WTC11 (cell line): ENCODE measurements around the gene FOXF2. TPM values are rescaled to one million over a fixed set of nuclear protein-coding genes. Genes with fewer than 3 reads are reported as not detected.

ENCODE experiments used
- ATAC-seq: fragments of 200-7000 bp; cut with Tn5 transposase; 2 replicates; pipeline ENCODE4 v1.10.0; 2021; ENCODE audit warnings: mild to moderate bottlenecking, moderate library complexity
- CTCF ChIA-PET: fragments of 300-600 bp; sonication (Branson Sonifier 250); formaldehyde crosslinking; loops from one replicate; lab custom pipeline; 2021; ENCODE audit warnings: antibody characterized with exemption; lab: Charles Lee
- POLR2A ChIA-PET: fragments of 350-600 bp; sonication (Branson Sonifier 250); formaldehyde crosslinking; loops from one replicate; lab custom pipeline; 2021; ENCODE audit warnings: antibody characterized with exemption; lab: Charles Lee
- DNase-seq: peaks from one replicate; pipeline ENCODE4 v3.0.0; 2021; ENCODE audit warnings: low spot score
- H3K27ac Mint-ChIP-seq: 2 replicates; pipeline ENCODE4 v1.8.0; 2021; ENCODE audit warnings: mixed read lengths
- H3K27me3 Mint-ChIP-seq: 2 replicates; pipeline ENCODE4 v1.8.0; 2021; ENCODE audit warnings: low read depth, mild to moderate bottlenecking, moderate library complexity, mixed read lengths
- H3K36me3 Mint-ChIP-seq: 2 replicates; pipeline ENCODE4 v1.8.0; 2021; ENCODE audit warnings: mixed read lengths
- H3K4me1 Mint-ChIP-seq: 2 replicates; pipeline ENCODE4 v1.8.0; 2022; ENCODE audit warnings: mixed read lengths
- H3K4me3 Mint-ChIP-seq: 2 replicates; pipeline ENCODE4 v1.8.0; 2021; ENCODE audit warnings: mild to moderate bottlenecking, moderate library complexity, mixed read lengths
- H3K9me3 Mint-ChIP-seq: 2 replicates; pipeline ENCODE4 v1.8.0; 2021; ENCODE audit warnings: mixed read lengths
- ATF2 ChIP-seq: sonication (generic); formaldehyde crosslinking; IDR thresholded peaks from 2 replicates; pipeline ENCODE4 v1.8.1; 2022; ENCODE audit warnings: low read depth, missing genetic modification reagents, borderline replicate concordance
- ELF4 ChIP-seq: sonication (generic); formaldehyde crosslinking; IDR thresholded peaks from 2 replicates; pipeline ENCODE4 v1.8.1; 2022; ENCODE audit warnings: low read depth, mild to moderate bottlenecking, moderate library complexity, missing genetic modification reagents
- IRF2 ChIP-seq: sonication (generic); formaldehyde crosslinking; IDR thresholded peaks from 2 replicates; pipeline ENCODE4 v1.8.0; 2022; ENCODE audit warnings: low read depth, missing genetic modification reagents, borderline replicate concordance
- MYBL2 ChIP-seq: sonication (generic); formaldehyde crosslinking; IDR thresholded peaks from 2 replicates; pipeline ENCODE4 v1.8.1; 2023; ENCODE audit warnings: mild to moderate bottlenecking, moderate library complexity, missing genetic modification reagents
- PRDM15 ChIP-seq: sonication (generic); formaldehyde crosslinking; IDR thresholded peaks from 2 replicates; pipeline ENCODE4 v1.8.0; 2022; ENCODE audit warnings: missing genetic modification reagents
- PRRX2 ChIP-seq: fragments of 250-450 bp; sonication (Bioruptor Pico); IDR thresholded peaks from 2 replicates; pipeline ENCODE4 v1.8.0; 2021; ENCODE audit warnings: mild to moderate bottlenecking
- ZBTB21 ChIP-seq: sonication (generic); formaldehyde crosslinking; IDR thresholded peaks from 2 replicates; pipeline ENCODE4 v1.8.1; 2023; ENCODE audit warnings: mild to moderate bottlenecking, missing genetic modification reagents, borderline replicate concordance
- ZNF121 ChIP-seq: sonication (generic); formaldehyde crosslinking; IDR thresholded peaks from 2 replicates; pipeline ENCODE4 v1.8.0; 2023; ENCODE audit warnings: missing genetic modification reagents
- total RNA-seq: library from RNA; stranded (reverse); gene quantifications from 3 replicates; pipeline ENCODE4 v1.2.3, GENCODE V29; 2021
- TF ChIP-seq, protein P1 (sequence below): fragments of 250-450 bp; sonication (Bioruptor Pico); IDR thresholded peaks from 2 replicates; pipeline ENCODE4 v1.9.0; 2021; ENCODE audit warnings: mild to moderate bottlenecking, borderline replicate concordance
- TF ChIP-seq, protein P2 (sequence below): sonication (generic); formaldehyde crosslinking; IDR thresholded peaks from 2 replicates; pipeline ENCODE4 v1.8.1; 2023; ENCODE audit warnings: mild to moderate bottlenecking, moderate library complexity, missing genetic modification reagents
- TF ChIP-seq, protein P3 (sequence below): sonication (generic); formaldehyde crosslinking; IDR thresholded peaks from 2 replicates; pipeline ENCODE4 v1.8.0; 2022; ENCODE audit warnings: mild to moderate bottlenecking, missing genetic modification reagents
- TF ChIP-seq, protein P4 (sequence below): sonication (generic); formaldehyde crosslinking; IDR thresholded peaks from 2 replicates; pipeline ENCODE4 v1.8.1; 2022; ENCODE audit warnings: mild to moderate bottlenecking, missing genetic modification reagents, moderate library complexity, borderline replicate concordance

The FOXF2 gene
- total RNA-seq, 1 experiment from 2014 or later, result 0.11 TPM

DNA sequence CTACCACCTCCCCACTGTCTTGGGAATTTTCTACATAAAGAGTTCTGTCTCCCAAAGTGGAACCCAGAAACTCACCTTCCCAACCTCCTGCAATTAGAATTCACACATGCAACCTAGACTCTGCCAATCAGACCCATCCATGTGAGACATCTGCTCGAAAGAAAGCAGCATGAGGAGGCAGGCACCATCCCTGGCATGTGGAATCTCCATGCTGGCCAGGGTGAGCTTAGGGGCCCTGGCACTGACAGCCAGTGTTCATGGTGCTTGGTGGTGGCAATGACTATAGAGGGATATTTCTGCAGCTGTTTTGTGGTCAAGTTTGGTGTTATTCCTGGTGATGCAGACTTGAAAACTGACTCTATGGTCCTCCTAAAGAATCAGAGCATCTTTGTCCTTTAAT, 17.4 kb upstream of the FOXF2 start (continued):
- TF ChIP-seq ZNF121, result no peak
- TF ChIP-seq, protein P1, sequence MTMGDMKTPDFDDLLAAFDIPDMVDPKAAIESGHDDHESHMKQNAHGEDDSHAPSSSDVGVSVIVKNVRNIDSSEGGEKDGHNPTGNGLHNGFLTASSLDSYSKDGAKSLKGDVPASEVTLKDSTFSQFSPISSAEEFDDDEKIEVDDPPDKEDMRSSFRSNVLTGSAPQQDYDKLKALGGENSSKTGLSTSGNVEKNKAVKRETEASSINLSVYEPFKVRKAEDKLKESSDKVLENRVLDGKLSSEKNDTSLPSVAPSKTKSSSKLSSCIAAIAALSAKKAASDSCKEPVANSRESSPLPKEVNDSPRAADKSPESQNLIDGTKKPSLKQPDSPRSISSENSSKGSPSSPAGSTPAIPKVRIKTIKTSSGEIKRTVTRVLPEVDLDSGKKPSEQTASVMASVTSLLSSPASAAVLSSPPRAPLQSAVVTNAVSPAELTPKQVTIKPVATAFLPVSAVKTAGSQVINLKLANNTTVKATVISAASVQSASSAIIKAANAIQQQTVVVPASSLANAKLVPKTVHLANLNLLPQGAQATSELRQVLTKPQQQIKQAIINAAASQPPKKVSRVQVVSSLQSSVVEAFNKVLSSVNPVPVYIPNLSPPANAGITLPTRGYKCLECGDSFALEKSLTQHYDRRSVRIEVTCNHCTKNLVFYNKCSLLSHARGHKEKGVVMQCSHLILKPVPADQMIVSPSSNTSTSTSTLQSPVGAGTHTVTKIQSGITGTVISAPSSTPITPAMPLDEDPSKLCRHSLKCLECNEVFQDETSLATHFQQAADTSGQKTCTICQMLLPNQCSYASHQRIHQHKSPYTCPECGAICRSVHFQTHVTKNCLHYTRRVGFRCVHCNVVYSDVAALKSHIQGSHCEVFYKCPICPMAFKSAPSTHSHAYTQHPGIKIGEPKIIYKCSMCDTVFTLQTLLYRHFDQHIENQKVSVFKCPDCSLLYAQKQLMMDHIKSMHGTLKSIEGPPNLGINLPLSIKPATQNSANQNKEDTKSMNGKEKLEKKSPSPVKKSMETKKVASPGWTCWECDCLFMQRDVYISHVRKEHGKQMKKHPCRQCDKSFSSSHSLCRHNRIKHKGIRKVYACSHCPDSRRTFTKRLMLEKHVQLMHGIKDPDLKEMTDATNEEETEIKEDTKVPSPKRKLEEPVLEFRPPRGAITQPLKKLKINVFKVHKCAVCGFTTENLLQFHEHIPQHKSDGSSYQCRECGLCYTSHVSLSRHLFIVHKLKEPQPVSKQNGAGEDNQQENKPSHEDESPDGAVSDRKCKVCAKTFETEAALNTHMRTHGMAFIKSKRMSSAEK (CRISPR knock-in tag), result no peak

DNA sequence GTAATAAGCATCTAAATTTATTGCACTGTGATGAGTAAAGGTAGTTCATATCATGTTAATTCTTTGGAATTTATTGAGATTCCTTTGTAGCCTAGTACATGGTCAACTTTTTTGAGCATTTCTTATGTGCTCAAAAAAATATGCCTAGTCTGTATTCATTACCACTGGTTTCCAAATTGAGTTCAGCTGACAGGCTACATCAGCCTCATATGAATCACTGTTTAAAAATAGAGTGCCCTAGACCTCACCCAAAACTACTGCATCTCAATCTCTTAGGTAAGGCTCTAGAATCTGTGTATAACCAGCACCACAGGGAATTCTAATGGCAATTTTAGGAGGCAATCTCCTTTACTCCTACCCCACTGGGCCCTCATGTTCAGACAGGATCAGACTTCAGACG, 16.7 kb upstream of the FOXF2 start:
- TF ChIP-seq PRDM15 (CRISPR knock-in tag) (no peak), ELF4 (no peak), ZBTB21 (CRISPR knock-in tag) (no peak), MYBL2 (no peak), ATF2 (CRISPR knock-in tag) (no peak), IRF2 (CRISPR knock-in tag) (no peak), PRRX2 (CRISPR knock-in tag) (no peak)
- TF ChIP-seq, protein P2, sequence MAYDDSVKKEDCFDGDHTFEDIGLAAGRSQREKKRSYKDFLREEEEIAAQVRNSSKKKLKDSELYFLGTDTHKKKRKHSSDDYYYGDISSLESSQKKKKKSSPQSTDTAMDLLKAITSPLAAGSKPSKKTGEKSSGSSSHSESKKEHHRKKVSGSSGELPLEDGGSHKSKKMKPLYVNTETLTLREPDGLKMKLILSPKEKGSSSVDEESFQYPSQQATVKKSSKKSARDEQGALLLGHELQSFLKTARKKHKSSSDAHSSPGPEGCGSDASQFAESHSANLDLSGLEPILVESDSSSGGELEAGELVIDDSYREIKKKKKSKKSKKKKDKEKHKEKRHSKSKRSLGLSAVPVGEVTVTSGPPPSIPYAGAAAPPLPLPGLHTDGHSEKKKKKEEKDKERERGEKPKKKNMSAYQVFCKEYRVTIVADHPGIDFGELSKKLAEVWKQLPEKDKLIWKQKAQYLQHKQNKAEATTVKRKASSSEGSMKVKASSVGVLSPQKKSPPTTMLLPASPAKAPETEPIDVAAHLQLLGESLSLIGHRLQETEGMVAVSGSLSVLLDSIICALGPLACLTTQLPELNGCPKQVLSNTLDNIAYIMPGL (CRISPR knock-in tag), result no peak
- TF ChIP-seq, protein P3, sequence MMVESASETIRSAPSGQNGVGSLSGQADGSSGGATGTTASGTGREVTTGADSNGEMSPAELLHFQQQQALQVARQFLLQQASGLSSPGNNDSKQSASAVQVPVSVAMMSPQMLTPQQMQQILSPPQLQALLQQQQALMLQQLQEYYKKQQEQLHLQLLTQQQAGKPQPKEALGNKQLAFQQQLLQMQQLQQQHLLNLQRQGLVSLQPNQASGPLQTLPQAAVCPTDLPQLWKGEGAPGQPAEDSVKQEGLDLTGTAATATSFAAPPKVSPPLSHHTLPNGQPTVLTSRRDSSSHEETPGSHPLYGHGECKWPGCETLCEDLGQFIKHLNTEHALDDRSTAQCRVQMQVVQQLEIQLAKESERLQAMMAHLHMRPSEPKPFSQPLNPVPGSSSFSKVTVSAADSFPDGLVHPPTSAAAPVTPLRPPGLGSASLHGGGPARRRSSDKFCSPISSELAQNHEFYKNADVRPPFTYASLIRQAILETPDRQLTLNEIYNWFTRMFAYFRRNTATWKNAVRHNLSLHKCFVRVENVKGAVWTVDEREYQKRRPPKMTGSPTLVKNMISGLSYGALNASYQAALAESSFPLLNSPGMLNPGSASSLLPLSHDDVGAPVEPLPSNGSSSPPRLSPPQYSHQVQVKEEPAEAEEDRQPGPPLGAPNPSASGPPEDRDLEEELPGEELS (CRISPR knock-in tag), result no peak
- TF ChIP-seq, protein P4, sequence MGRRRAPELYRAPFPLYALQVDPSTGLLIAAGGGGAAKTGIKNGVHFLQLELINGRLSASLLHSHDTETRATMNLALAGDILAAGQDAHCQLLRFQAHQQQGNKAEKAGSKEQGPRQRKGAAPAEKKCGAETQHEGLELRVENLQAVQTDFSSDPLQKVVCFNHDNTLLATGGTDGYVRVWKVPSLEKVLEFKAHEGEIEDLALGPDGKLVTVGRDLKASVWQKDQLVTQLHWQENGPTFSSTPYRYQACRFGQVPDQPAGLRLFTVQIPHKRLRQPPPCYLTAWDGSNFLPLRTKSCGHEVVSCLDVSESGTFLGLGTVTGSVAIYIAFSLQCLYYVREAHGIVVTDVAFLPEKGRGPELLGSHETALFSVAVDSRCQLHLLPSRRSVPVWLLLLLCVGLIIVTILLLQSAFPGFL (CRISPR knock-in tag), result no peak
- TF ChIP-seq, all 79 proteins: peak for 0
- ChIA-PET CTCF (interaction anchor here (0.8 kb wide), 1 partner anchor 24 kb away, joined by 3 read pairs; no protein-coding TSS in a partner anchor), POLR2A (no interaction called here)
- no peak for DNase-seq
- Mint-ChIP-seq H3K27ac (no peak overlapping the region), H3K27me3 (peaks cover 56% of the 10 kb centered on the region), H3K4me3 (no peak overlapping the region), H3K9me3 (peaks cover 20% of the 10 kb centered on the region), H3K4me1 (peaks cover 10% of the 10 kb centered on the region), H3K36me3 (peaks cover 12% of the 10 kb centered on the region)
- no peak for ATAC-seq
